ENCODE measurements around the gene SP1.

DNA sequence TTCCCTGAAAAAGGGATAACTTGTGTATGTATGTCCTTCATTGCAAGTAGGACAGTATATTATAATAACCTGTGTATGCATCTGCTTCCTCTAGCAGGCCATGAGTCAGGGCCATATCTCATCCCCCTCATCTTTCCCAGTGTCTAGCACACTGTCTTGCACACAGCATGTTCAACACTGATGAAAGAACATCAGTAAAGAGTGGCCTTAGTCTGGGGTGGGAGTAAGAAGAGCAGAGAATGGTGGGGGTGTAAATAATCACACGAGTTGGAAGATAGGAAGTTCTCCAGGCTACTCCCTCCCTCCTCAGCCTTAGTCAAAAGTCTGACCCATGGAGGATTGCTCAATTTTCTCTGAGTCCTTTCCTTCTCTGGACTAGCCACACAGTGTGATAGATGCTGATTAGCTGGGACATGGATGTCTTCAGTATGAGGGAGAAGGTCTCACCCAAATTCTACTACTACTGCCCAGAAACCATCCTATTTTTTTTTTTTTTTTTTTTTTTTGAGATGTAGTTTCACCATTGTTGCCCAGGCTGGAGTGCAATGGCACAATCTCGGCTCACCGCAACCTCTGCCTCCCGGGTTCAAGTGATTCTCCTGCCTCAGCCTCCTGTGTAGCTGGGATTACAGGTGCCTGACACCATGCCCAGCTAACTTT lies 14.6 kb upstream of the SP1 start:
- TF ChIP-seq, protein P1, sequence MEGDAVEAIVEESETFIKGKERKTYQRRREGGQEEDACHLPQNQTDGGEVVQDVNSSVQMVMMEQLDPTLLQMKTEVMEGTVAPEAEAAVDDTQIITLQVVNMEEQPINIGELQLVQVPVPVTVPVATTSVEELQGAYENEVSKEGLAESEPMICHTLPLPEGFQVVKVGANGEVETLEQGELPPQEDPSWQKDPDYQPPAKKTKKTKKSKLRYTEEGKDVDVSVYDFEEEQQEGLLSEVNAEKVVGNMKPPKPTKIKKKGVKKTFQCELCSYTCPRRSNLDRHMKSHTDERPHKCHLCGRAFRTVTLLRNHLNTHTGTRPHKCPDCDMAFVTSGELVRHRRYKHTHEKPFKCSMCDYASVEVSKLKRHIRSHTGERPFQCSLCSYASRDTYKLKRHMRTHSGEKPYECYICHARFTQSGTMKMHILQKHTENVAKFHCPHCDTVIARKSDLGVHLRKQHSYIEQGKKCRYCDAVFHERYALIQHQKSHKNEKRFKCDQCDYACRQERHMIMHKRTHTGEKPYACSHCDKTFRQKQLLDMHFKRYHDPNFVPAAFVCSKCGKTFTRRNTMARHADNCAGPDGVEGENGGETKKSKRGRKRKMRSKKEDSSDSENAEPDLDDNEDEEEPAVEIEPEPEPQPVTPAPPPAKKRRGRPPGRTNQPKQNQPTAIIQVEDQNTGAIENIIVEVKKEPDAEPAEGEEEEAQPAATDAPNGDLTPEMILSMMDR (IDR thresholded peaks at IDR 0.05; ENCODE audit: poor library complexity, severe bottlenecking) = no peak
- TF ChIP-seq EP300 (conservative IDR thresholded peaks at IDR 0.05; ENCODE audit: poor library complexity, severe bottlenecking) (no peak), POLR2AphosphoS5 (IDR thresholded peaks at IDR 0.05) (no peak), RAD21 (conservative IDR thresholded peaks at IDR 0.05) (no peak)

Data from neural cell (in vitro differentiated cells).